Muscle layer of colon (tissue), 2 donors: ENCODE data around the gene KRTAP10-11.
"Not testable (repeated sequence)": the region's sequence is repeated elsewhere in the genome, so short reads cannot be mapped to it uniquely, and the experiment has no call there.

Source experiments
- H3K27ac ChIP-seq: one replicate; pipeline ENCODE4 v1.7.0; 2013; ENCODE audit warnings: low read depth, mild to moderate bottlenecking, low read length, moderate library complexity
- H3K27me3 ChIP-seq, 2 donors: one replicate each; pipeline ENCODE4 v1.7.0; 2013; ENCODE audit warnings: low read length in 2 of 2, mild to moderate bottlenecking in 2 of 2; ENCODE audit not compliant: insufficient read depth in 2 of 2, control insufficient read depth in 1 of 2
- H3K36me3 ChIP-seq: one replicate; pipeline ENCODE4 v1.7.0; 2013; ENCODE audit warnings: mild to moderate bottlenecking, low read length; ENCODE audit not compliant: insufficient read depth
- H3K4me1 ChIP-seq: one replicate; pipeline ENCODE4 v1.7.0; 2013; ENCODE audit warnings: mild to moderate bottlenecking, low read length; ENCODE audit not compliant: insufficient read depth
- H3K4me3 ChIP-seq, 2 donors: one replicate each; pipeline ENCODE4 v1.7.0; 2013; ENCODE audit warnings: low read length in 2 of 2, low read depth in 1 of 2, mild to moderate bottlenecking in 1 of 2, moderate library complexity in 1 of 2
- H3K9ac ChIP-seq: one replicate; pipeline ENCODE4 v1.7.0; 2013; ENCODE audit warnings: low read length
- H3K9me3 ChIP-seq: one replicate; pipeline ENCODE4 v1.7.0; 2013; ENCODE audit warnings: mild to moderate bottlenecking, low read length
- donor health status: abdominal sarcoma.
- donor health status: Adenocarcinoma of cecum.

KRTAP10-11 gene

GRCh38 chr21:44609193-44609592 is 37.0 kb upstream of the KRTAP10-11 start:
- Histone ChIP-seq H3K27ac (no peak overlapping the region), H3K9me3 (peaks cover 3% of the 10 kb centered on the region), H3K4me1 (no peaks in the 10 kb centered on the region), H3K36me3 (no peaks in the 10 kb centered on the region), H3K27me3 (peaks cover 0 to 9% of the 10 kb centered on the region in 2 donors), H3K9ac (no peak overlapping the region), H3K4me3 (no peak overlapping the region)

GRCh38 chr21:44610157-44610843 is 35.9 kb upstream of the KRTAP10-11 start:
- not testable (repeated sequence) for H3K9me3 ChIP-seq, H3K4me1 ChIP-seq, H3K27ac ChIP-seq, H3K27me3 ChIP-seq, H3K4me3 ChIP-seq, H3K36me3 ChIP-seq, H3K9ac ChIP-seq

- Histone ChIP-seq H3K27ac (no peak overlapping the region), H3K4me1 (no peaks in the 10 kb centered on the region), H3K36me3 (no peaks in the 10 kb centered on the region), H3K9me3 (no peaks in the 10 kb centered on the region), H3K27me3 (peaks cover 0 to 14% of the 10 kb centered on the region in 2 donors), H3K4me3 (no peak overlapping the region), H3K9ac (no peak overlapping the region)
These were observed 34.7 kb upstream of the KRTAP10-11 start for GRCh38 chr21:44611551-44611950.

GRCh38 chr21:44612029-44612486 is 34.2 kb upstream of the KRTAP10-11 start, which contains the start of gene KRTAP10-8:
TSS of gene KRTAP10-8 (plus strand) at chr21:44612079. CDS start at chr21:44612101, 22 bp downstream.
- Histone ChIP-seq H3K9ac (no peak within 1 kb of the TSS), H3K27me3 (peaks cover 0 to 16% of the 10 kb centered on the region in 2 donors), H3K4me3 (no peak within 1 kb of the TSS), H3K27ac (no peak within 1 kb of the TSS), H3K4me1 (no peaks in the 10 kb centered on the region), H3K36me3 (no peaks in the 10 kb centered on the region), H3K9me3 (no peaks in the 10 kb centered on the region)

GRCh38 chr21:44612669-44613229 is 33.5 kb upstream of the KRTAP10-11 start:
- H3K9ac ChIP-seq: no peak overlapping the region
- H3K27me3 ChIP-seq: peaks cover 0 to 16% of the 10 kb centered on the region in 2 donors
- no peaks in the 10 kb centered on the region for H3K36me3 ChIP-seq
- H3K4me1 ChIP-seq: no peaks in the 10 kb centered on the region
- no peak overlapping the region for H3K4me3 ChIP-seq
- no peak overlapping the region for H3K27ac ChIP-seq
- H3K9me3 ChIP-seq: no peaks in the 10 kb centered on the region

GRCh38 chr21:44613386-44614155 is 32.6 kb upstream of the KRTAP10-11 start:
- no peak overlapping the region for H3K9ac ChIP-seq
- H3K4me3 ChIP-seq: no peak overlapping the region
- no peaks in the 10 kb centered on the region for H3K36me3 ChIP-seq
- H3K9me3 ChIP-seq: no peaks in the 10 kb centered on the region
- H3K27me3 ChIP-seq: peaks cover 0 to 16% of the 10 kb centered on the region in 2 donors
- H3K4me1 ChIP-seq: no peaks in the 10 kb centered on the region
- no peak overlapping the region for H3K27ac ChIP-seq

GRCh38 chr21:44614161-44614631 is 32.0 kb upstream of the KRTAP10-11 start:
- Histone ChIP-seq H3K9ac (no peak overlapping the region), H3K9me3 (no peaks in the 10 kb centered on the region), H3K27ac (no peak overlapping the region), H3K27me3 (peaks cover 0 to 16% of the 10 kb centered on the region in 2 donors), H3K4me1 (no peaks in the 10 kb centered on the region), H3K4me3 (no peak overlapping the region), H3K36me3 (no peaks in the 10 kb centered on the region)

GRCh38 chr21:44614961-44615391 is 31.2 kb upstream of the KRTAP10-11 start:
- H3K27ac ChIP-seq: no peak overlapping the region
- H3K9ac ChIP-seq: no peak overlapping the region
- H3K4me3 ChIP-seq: no peak overlapping the region
- no peaks in the 10 kb centered on the region for H3K4me1 ChIP-seq
- H3K36me3 ChIP-seq: no peaks in the 10 kb centered on the region
- H3K9me3 ChIP-seq: no peaks in the 10 kb centered on the region
- H3K27me3 ChIP-seq: peaks cover 0 to 16% of the 10 kb centered on the region in 2 donors

- H3K36me3 ChIP-seq: no peaks in the 10 kb centered on the region
- H3K27me3 ChIP-seq: peaks cover 0 to 16% of the 10 kb centered on the region in 2 donors
- no peak overlapping the region for H3K4me3 ChIP-seq
- H3K4me1 ChIP-seq: no peaks in the 10 kb centered on the region
- H3K27ac ChIP-seq: no peak overlapping the region
- H3K9me3 ChIP-seq: no peaks in the 10 kb centered on the region
- no peak overlapping the region for H3K9ac ChIP-seq
These were observed 30.7 kb upstream of the KRTAP10-11 start for GRCh38 chr21:44615466-44615865.

- no peak overlapping the region for H3K9ac ChIP-seq
These were observed 30.2 kb upstream of the KRTAP10-11 start for GRCh38 chr21:44615911-44616590.

GRCh38 chr21:44616591-44616926 is 29.7 kb upstream of the KRTAP10-11 start:
- no peaks in the 10 kb centered on the region for H3K9me3 ChIP-seq
- no peak overlapping the region for H3K27ac ChIP-seq
- no peaks in the 10 kb centered on the region for H3K4me1 ChIP-seq
- no peak overlapping the region for H3K4me3 ChIP-seq
- H3K27me3 ChIP-seq: peaks cover 0 to 16% of the 10 kb centered on the region in 2 donors
- H3K36me3 ChIP-seq: no peaks in the 10 kb centered on the region
- no peak overlapping the region for H3K9ac ChIP-seq

More at GRCh38 chr21:44615911-44616590, 30.2 kb upstream of the KRTAP10-11 start:
- Histone ChIP-seq H3K36me3 (no peaks in the 10 kb centered on the region), H3K27me3 (peaks cover 0 to 16% of the 10 kb centered on the region in 2 donors), H3K27ac (no peak overlapping the region), H3K4me1 (no peaks in the 10 kb centered on the region), H3K4me3 (no peak overlapping the region), H3K9me3 (no peaks in the 10 kb centered on the region)
